DND-41 (cell line): ENCODE measurements around the gene CARM1.

Experiments used
- CTCF ChIP-seq: IDR thresholded peaks from 2 replicates; pipeline ENCODE4 v1.5.1; 2012; ENCODE audit warnings: borderline replicate concordance, low read length, moderate library complexity, mild to moderate bottlenecking; ENCODE audit not compliant: poor library complexity, severe bottlenecking; ENCODE audit errors: extremely low read depth
- EZH2 ChIP-seq: IDR thresholded peaks from 3 replicates; pipeline ENCODE4 v1.6.1; 2012; ENCODE audit warnings: borderline replicate concordance, low read depth, mild to moderate bottlenecking, moderate library complexity, low read length, inconsistent platforms; ENCODE audit not compliant: severe bottlenecking

- TF ChIP-seq CTCF, result no peak
- no peak for TF ChIP-seq EZH2
Observed at GRCh38 chr19:10839114-10840050, 32.0 kb upstream of the CARM1 start.
